Measurements from ENCODE around the gene PTPRE. TPM values are rescaled to one million over a fixed set of nuclear protein-coding genes. Genes with fewer than 3 reads are reported as not detected.

The PTPRE gene
- total RNA-seq, 1 experiment from 2014 or later = 3.1 TPM

DNA sequence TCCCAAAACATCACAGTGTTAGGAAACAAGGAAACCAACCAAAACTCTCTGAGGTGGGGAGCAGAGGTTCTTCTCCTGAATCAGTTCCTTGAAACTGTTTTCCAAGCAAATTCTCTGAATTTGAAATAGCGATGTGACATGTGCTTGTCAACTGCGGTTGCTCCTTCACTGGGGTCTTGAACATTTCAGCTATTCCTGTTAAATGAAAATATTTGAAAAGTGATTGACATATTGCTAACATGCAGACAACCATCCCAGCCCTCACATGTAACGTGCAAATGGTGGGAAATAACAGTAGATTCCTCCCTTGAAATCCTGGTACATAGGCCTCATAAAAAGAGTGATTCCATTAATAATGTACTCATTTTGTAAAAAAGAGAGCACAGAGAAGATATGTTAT lies 203.4 kb downstream of the PTPRE start:
- no peaks in the 10 kb centered on the region for H3K4me1 Mint-ChIP-seq
- ATAC-seq = no peak
- no peak overlapping the region for H3K27ac Mint-ChIP-seq
- H3K36me3 Mint-ChIP-seq = peaks cover 24% of the 10 kb centered on the region
- DNase-seq (ENCODE audit: low spot score) = no peak
- no peak overlapping the region for H3K4me3 Mint-ChIP-seq
- POLR2A ChIA-PET = no interaction called here
- CTCF ChIA-PET = no interaction called here
- TF ChIP-seq, protein P1, sequence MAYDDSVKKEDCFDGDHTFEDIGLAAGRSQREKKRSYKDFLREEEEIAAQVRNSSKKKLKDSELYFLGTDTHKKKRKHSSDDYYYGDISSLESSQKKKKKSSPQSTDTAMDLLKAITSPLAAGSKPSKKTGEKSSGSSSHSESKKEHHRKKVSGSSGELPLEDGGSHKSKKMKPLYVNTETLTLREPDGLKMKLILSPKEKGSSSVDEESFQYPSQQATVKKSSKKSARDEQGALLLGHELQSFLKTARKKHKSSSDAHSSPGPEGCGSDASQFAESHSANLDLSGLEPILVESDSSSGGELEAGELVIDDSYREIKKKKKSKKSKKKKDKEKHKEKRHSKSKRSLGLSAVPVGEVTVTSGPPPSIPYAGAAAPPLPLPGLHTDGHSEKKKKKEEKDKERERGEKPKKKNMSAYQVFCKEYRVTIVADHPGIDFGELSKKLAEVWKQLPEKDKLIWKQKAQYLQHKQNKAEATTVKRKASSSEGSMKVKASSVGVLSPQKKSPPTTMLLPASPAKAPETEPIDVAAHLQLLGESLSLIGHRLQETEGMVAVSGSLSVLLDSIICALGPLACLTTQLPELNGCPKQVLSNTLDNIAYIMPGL (CRISPR knock-in tag; IDR thresholded peaks at IDR 0.05) = no peak
- TF ChIP-seq, protein P2, sequence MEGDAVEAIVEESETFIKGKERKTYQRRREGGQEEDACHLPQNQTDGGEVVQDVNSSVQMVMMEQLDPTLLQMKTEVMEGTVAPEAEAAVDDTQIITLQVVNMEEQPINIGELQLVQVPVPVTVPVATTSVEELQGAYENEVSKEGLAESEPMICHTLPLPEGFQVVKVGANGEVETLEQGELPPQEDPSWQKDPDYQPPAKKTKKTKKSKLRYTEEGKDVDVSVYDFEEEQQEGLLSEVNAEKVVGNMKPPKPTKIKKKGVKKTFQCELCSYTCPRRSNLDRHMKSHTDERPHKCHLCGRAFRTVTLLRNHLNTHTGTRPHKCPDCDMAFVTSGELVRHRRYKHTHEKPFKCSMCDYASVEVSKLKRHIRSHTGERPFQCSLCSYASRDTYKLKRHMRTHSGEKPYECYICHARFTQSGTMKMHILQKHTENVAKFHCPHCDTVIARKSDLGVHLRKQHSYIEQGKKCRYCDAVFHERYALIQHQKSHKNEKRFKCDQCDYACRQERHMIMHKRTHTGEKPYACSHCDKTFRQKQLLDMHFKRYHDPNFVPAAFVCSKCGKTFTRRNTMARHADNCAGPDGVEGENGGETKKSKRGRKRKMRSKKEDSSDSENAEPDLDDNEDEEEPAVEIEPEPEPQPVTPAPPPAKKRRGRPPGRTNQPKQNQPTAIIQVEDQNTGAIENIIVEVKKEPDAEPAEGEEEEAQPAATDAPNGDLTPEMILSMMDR (IDR thresholded peaks at IDR 0.05) = no peak
- TF ChIP-seq SMAD4 (CRISPR knock-in tag; IDR thresholded peaks at IDR 0.05) (no peak), NR3C1 (CRISPR knock-in tag; conservative IDR thresholded peaks at IDR 0.05; ENCODE audit: low read depth) (no peak), CREB1 (CRISPR knock-in tag; IDR thresholded peaks at IDR 0.05) (no peak), MXD4 (CRISPR knock-in tag; IDR thresholded peaks at IDR 0.05; ENCODE audit: borderline replicate concordance) (no peak), JAZF1 (CRISPR knock-in tag; IDR thresholded peaks at IDR 0.05) (no peak), ETV6 (CRISPR knock-in tag; IDR thresholded peaks at IDR 0.05) (no peak), RORB (CRISPR knock-in tag; IDR thresholded peaks at IDR 0.05) (no peak), HMGA2 (CRISPR knock-in tag; IDR thresholded peaks at IDR 0.05) (no peak), ZNF138 (CRISPR knock-in tag; conservative IDR thresholded peaks at IDR 0.05) (no peak)
- TF ChIP-seq, protein P3, sequence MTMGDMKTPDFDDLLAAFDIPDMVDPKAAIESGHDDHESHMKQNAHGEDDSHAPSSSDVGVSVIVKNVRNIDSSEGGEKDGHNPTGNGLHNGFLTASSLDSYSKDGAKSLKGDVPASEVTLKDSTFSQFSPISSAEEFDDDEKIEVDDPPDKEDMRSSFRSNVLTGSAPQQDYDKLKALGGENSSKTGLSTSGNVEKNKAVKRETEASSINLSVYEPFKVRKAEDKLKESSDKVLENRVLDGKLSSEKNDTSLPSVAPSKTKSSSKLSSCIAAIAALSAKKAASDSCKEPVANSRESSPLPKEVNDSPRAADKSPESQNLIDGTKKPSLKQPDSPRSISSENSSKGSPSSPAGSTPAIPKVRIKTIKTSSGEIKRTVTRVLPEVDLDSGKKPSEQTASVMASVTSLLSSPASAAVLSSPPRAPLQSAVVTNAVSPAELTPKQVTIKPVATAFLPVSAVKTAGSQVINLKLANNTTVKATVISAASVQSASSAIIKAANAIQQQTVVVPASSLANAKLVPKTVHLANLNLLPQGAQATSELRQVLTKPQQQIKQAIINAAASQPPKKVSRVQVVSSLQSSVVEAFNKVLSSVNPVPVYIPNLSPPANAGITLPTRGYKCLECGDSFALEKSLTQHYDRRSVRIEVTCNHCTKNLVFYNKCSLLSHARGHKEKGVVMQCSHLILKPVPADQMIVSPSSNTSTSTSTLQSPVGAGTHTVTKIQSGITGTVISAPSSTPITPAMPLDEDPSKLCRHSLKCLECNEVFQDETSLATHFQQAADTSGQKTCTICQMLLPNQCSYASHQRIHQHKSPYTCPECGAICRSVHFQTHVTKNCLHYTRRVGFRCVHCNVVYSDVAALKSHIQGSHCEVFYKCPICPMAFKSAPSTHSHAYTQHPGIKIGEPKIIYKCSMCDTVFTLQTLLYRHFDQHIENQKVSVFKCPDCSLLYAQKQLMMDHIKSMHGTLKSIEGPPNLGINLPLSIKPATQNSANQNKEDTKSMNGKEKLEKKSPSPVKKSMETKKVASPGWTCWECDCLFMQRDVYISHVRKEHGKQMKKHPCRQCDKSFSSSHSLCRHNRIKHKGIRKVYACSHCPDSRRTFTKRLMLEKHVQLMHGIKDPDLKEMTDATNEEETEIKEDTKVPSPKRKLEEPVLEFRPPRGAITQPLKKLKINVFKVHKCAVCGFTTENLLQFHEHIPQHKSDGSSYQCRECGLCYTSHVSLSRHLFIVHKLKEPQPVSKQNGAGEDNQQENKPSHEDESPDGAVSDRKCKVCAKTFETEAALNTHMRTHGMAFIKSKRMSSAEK (CRISPR knock-in tag; IDR thresholded peaks at IDR 0.05; ENCODE audit: borderline replicate concordance) = no peak
- TF ChIP-seq, protein P4, sequence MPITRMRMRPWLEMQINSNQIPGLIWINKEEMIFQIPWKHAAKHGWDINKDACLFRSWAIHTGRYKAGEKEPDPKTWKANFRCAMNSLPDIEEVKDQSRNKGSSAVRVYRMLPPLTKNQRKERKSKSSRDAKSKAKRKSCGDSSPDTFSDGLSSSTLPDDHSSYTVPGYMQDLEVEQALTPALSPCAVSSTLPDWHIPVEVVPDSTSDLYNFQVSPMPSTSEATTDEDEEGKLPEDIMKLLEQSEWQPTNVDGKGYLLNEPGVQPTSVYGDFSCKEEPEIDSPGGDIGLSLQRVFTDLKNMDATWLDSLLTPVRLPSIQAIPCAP (CRISPR knock-in tag; IDR thresholded peaks at IDR 0.05) = no peak
- TF ChIP-seq, protein P5, sequence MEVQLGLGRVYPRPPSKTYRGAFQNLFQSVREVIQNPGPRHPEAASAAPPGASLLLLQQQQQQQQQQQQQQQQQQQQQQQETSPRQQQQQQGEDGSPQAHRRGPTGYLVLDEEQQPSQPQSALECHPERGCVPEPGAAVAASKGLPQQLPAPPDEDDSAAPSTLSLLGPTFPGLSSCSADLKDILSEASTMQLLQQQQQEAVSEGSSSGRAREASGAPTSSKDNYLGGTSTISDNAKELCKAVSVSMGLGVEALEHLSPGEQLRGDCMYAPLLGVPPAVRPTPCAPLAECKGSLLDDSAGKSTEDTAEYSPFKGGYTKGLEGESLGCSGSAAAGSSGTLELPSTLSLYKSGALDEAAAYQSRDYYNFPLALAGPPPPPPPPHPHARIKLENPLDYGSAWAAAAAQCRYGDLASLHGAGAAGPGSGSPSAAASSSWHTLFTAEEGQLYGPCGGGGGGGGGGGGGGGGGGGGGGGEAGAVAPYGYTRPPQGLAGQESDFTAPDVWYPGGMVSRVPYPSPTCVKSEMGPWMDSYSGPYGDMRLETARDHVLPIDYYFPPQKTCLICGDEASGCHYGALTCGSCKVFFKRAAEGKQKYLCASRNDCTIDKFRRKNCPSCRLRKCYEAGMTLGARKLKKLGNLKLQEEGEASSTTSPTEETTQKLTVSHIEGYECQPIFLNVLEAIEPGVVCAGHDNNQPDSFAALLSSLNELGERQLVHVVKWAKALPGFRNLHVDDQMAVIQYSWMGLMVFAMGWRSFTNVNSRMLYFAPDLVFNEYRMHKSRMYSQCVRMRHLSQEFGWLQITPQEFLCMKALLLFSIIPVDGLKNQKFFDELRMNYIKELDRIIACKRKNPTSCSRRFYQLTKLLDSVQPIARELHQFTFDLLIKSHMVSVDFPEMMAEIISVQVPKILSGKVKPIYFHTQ (CRISPR knock-in tag; IDR thresholded peaks at IDR 0.05) = no peak
- TF ChIP-seq, protein P6, sequence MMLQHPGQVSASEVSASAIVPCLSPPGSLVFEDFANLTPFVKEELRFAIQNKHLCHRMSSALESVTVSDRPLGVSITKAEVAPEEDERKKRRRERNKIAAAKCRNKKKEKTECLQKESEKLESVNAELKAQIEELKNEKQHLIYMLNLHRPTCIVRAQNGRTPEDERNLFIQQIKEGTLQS (CRISPR knock-in tag; conservative IDR thresholded peaks at IDR 0.05) = no peak
- H3K9me3 Mint-ChIP-seq = no peaks in the 10 kb centered on the region
- H3K27me3 Mint-ChIP-seq (ENCODE audit: low read depth) = no peaks in the 10 kb centered on the region
